Smooth muscle cell of the brain vasculature (primary cell): ENCODE measurements around the gene CNNM2.
"Not testable (repeated sequence)": the region's sequence is repeated elsewhere in the genome, so short reads cannot be mapped to it uniquely, and the experiment has no call there.

Experiments used
- DNase-seq: peaks from one replicate; pipeline ENCODE4 v3.0.0-alpha.2; 2012; ENCODE audit warnings: low read depth, low spot score

CNNM2 gene

DNA sequence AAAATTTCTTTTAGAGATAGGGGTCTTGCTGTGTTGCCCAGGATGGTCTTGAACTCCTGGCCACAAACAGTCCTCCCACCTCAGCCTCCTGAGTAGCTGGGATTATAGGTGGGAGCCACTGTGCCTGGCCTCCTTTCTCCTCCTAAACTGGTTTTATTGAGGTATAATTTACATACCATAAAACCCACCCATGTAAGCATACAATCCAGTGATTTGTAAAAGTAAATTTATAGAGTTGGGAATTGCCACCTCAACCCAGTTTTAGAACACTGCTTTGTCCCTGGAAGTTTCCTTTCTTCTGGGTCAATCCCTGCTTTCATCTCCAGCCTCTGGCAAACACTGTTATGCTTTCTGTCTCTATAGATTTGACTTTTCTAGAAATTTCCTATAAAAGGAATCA, 49.0 kb downstream of the CNNM2 start:
- DNase-seq = no peak

DNA sequence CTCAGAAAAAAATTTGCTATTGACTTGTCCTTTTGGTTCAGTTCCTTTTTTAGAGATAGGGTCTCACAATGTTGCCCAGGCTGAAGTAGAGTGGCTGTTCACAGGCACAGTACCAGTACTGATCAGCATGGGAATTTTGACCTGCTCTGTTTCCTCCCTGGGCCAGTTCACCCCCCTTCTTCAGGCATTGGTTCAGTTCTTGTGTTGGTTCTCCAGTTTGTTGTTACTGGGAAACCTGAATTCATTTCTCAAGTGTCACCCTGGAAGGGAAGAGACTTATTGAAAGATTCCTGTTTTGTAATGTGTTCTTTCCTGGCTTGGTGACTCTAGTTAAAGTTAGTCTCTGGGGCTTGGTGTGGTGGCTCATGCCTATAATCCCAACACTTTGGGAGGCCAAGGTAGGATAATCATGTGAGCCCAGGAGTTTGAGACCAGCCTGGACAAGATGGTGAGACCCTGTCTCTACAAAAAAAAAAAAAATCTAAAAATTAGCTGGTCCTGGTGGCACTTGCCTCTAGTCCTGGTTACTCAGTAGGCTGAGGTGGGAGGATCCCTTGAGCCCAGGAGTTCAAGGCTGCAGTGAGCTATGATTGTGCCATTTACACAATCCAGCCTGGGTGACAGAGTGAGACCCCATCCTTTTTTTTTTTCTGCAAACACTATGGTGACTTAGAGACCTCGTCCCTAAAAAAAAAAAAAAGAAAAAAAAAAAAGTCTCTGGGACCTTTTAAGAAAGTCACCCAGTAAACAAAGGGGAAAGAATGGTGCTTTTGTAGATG, 52.7 kb downstream of the CNNM2 start:
- DNase-seq = no peak

DNA sequence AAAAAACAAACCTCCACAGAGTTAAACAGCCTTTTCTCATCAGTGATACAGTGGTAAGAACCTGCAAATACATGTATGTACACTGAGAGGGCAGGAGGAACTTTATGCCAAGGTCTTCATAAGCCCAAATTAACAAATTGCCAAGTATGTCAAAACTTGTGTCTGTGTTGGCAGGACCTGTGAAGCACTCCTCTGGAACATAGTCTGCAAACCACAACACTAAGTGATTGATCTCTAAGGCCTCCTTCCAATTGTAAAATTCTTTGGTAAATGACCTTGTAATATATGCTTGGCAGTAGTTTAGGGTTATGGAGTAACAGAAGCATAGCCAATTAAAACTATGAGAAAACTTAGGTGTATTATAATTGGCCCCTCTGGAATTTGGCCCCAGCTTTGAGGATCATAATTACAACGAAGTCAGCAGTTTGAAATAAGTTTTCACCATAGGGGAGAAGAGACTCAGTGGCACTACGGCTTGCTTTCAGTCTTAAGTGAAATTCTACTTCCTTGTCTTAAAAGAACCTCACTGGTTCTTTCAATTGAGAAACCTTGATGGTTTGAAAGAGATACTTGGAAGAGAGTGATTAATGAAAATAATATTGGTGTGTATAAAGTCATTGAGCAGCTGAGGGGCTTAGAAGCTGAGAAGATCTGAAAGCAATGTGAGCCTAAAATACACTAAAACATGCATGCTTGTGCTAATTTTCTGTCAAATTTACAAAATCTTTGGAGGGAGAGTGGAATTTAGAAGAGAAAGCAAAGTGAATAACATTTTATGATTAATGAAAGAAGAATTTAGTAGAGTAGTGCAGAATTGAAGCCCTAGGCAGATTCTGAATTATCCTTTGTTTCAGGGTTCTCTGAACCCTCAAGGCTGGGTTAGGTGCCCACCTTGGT, 57.6 kb downstream of the CNNM2 start:
- no peak for DNase-seq

DNA sequence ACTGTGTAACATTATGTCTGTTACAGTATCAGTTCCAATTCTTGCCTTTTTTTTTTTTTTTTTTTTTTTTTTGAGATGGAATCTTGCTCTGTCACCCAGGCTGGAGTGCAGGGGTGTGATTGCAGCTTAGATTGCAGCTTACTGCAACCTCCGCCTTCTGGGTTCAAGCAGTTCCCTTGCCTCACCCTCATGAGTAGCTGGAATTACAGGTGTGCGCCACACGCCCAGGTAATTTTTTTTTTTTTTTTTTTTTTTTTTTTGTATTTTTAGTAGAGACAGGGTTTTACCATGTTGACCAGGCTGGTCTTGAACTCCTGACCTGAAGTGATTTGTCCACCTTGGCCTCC, 58.3 kb downstream of the CNNM2 start:
- DNase-seq = not testable (repeated sequence)

DNA sequence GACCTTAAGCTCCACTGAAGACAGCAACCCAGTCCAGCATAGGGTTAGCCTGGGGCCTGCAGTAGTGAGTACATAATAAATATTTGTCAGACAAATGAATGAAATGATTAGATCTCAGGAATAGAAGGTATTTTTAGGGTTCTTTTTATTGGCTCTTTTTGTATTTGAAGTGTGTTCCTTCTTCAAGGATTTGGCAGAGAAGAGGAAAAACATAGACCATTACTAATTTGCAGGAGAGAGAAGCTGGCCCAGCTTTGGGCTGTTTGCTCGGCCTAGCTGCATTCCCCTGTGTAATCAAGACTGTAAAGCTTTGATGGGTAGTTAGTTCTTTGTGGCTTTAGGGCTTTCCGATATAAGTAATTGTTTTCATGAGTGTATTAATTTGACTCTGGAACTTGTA, 64.2 kb downstream of the CNNM2 start:
- DNase-seq = no peak

DNA sequence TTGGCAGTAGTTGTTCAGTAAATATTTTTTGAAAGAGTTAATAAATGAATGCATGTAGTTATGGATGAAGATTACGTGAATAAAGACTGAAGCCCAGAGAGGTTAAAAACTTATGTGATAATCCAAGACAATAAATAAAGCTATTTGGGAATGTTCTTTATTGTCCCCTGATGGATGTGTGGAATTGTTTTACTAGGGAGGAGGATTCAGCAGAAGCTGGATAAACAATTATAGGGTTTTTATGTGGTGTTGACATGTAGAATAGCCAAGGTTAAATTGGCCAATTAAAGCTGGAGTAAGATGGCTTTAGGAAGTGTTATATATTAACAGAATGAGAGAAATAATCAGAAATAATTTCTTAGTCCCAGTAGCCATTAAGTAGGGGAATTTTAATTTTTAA, 66.0 kb downstream of the CNNM2 start:
- no peak for DNase-seq

GRCh38 chr10:102985811-102986210, 67.7 kb downstream of the CNNM2 start:
- DNase-seq = no peak

GRCh38 chr10:102988404-102989314, 70.6 kb downstream of the CNNM2 start:
- DNase-seq = peak; percentile 12

GRCh38 chr10:102994531-102995295, 76.6 kb downstream of the CNNM2 start:
- no peak for DNase-seq

GRCh38 chr10:102996876-102997275, 78.8 kb downstream of the CNNM2 start:
- DNase-seq = no peak

- no peak for DNase-seq
Measured at GRCh38 chr10:102997998-102998397, 79.9 kb downstream of the CNNM2 start.

GRCh38 chr10:102998399-102998907, 80.4 kb downstream of the CNNM2 start:
- no peak for DNase-seq

DNA sequence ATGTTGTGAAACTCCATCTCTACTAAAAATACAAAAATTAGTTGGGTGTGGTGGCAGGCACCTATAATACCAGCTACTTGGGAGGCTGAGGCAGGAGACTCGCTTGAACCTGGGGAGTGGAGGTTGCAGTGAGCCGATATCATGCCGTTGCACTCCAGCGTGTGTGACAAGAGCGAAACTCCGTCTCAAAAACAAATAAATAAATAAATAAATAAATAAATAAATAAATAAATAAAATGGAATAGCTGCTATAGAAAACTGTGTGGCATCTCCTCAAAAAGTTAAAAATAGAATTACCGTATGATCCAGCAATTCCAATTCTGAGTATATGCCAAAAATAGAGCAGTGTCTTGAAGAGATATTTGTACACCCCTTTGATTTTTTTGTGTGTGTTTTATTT, 82.0 kb downstream of the CNNM2 start:
- DNase-seq = not testable (repeated sequence)

DNA sequence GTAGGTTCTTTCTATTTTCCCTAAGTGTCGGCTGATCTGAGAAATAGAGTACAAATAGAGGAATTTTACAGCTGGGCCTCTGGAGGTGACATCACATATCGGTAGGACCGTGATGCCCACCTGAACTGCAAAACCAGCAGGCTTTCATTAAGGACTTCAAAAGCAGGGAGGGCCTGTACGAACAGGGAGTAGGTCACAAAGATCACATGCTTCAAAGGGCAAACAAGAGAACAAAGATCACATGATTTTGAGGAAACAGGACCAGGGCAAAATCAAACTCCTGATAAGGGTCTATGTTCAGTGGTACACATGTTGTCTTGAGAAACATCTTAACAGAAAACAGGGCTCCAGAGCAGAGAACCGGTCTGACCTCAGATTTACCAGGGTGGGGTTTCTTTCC, 88.9 kb downstream of the CNNM2 start:
- no peak for DNase-seq

- no peak for DNase-seq
Measured at GRCh38 chr10:103013416-103013815, 95.3 kb downstream of the CNNM2 start.

DNA sequence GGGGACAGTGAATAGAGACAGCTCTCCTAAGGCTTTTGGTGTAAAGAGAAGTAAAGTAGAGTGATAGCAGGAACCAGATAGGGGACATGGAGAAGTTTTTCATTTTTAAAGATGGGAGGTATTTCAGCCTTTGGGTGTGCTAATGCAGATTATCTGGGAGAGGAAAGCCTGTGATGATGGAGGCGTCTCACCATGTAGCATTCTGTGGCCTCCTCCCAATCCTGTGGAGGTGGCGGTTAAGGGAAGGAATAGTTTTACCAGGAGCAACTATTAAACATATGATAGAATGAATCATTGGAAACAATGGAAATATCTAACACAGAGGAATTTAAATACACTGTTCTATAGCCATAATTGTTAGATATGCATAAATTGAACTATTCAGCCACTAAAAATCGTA, 101.3 kb downstream of the CNNM2 start:
- no peak for DNase-seq

DNA sequence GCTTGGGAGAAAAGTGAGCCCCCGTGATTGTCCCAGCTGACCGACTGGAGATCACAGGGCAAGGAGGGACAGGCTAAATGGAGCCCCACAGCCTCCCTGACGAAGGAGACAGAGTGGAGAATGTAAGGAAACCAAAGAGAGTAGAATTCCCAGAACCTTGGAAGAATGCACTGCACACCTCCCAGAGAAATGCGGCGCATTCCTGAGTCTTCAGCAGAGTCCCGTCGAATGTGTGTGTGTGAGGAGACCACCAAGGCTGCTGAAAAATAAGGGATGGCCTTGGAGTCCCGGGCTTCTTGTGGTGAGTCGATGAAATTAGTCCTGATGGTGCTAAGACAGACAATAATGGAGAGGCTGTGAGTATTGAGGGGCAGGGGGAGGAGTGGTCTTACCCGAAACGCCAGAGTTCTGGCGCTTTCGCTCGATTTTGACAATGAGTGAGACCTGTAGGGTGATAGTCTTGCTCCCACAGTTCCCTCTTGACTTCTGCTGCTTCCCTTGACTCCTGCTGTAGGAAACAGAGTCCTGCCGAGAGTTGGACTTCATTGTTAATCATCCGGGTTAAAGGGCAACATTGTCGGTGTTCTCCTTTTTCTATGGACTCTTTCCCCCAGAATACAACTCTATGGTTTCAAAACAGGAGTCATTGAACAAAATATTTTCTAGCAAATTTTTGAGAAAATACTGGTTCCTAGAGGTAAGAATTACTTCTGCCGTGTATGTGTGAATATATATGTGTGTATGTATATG, 103.2 kb downstream of the CNNM2 start:
- DNase-seq = no peak

DNA sequence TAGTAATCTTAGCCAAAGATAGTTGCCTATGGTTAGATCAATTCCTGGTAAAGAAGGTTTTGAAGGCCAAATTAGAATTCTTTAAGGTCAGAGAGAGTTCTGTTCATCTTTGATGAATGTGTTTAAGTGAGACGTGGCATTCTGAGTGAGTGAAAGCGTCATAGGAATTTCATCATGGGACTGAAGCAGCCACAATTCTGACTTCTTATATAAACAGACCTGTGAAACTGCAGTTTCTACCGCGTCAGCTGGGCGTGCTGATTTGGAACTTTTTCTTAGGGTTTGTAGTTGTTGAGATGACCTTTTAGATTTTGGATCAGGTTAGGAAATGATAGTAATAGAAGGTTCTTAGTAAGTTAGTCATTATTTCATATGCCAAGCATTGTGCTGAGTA, 103.8 kb downstream of the CNNM2 start:
- DNase-seq = no peak

DNA sequence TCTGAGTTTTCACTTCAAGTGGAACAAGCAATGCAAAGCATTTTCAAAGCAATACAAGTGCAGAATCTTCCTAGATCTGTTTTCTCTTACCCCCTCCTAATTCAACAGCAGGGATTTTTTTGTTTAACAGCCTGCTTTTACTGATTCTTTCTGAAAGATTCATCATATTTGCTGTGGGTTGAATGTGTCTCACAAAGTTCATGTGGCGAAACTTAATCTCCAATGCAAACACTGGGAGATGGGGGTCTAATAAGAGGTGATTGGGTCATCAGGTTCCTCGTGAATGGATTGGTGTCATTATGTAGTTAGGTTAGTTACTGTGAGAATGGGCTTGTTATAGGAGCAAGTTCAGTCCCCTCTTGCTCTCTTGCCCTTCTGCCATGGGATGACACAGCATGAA, 107.6 kb downstream of the CNNM2 start:
- no peak for DNase-seq

- no peak for DNase-seq
Measured at GRCh38 chr10:103038570-103038969, 120.5 kb downstream of the CNNM2 start.
